Fibroblast of pulmonary artery (primary cell): ENCODE measurements around the gene TTBK1.

Source experiments
- DNase-seq: peaks from one replicate; pipeline ENCODE4 v3.0.0-alpha.2; 2010; ENCODE audit warnings: low read depth
- H3K4me3 ChIP-seq: replicated peaks from 2 replicates; pipeline ENCODE4 v1.5.1; 2011; ENCODE audit warnings: low read depth, mild to moderate bottlenecking, control low read depth, low read length, moderate library complexity
- CTCF ChIP-seq: IDR thresholded peaks from 2 replicates; pipeline ENCODE4 v1.5.1; 2011; ENCODE audit warnings: mild to moderate bottlenecking, control low read depth, low read length, inconsistent platforms; ENCODE audit errors: missing control alignments

Gene TTBK1

GRCh38 chr6:43258180-43258579, 14.9 kb downstream of the TTBK1 start:
- no peak overlapping the region for H3K4me3 ChIP-seq
- no peak for DNase-seq
- TF ChIP-seq CTCF: no peak

DNA sequence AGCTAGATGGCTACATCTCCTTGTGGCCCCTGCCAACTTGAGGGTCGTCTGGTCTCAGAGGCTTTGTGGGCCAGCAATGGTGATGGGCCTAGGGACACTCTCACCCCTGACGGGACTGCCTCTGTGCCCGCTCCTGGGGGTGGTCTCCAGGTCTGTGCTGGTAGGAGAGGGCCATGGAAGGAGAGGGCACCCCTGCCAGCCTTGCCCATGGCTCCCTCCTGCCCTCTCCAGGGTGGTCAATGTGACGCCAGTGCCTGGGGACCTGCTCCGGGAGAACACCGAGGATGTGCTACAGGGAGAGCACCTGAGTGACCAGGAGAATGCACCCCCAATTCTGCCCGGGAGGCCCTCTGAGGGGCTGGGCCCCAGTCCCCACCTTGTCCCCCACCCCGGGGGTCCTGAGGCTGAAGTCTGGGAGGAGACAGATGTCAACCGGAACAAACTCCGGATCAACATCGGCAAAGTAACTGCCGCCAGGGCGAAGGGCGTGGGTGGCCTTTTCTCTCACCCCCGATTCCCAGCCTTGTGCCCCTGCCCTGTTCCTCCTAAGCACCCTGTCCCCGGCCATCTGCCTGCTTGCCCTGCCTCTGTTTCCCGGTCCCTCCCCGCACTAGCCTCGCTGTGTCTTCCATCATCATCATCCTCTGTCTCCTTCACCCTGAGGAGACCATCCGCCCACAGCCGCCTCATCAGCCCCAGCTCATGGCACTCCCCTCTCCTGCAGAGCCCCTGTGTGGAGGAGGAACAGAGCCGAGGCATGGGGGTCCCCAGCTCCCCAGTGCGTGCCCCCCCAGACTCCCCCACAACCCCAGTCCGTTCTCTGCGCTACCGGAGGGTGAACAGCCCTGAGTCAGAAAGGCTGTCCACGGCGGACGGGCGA, 15.8 kb downstream of the TTBK1 start:
- H3K4me3 ChIP-seq: no peak overlapping the region
- TF ChIP-seq CTCF: no peak
- DNase-seq: no peak

GRCh38 chr6:43260791-43261190, 17.5 kb downstream of the TTBK1 start:
- no peak for TF ChIP-seq CTCF
- no peak for DNase-seq
- no peak overlapping the region for H3K4me3 ChIP-seq

DNA sequence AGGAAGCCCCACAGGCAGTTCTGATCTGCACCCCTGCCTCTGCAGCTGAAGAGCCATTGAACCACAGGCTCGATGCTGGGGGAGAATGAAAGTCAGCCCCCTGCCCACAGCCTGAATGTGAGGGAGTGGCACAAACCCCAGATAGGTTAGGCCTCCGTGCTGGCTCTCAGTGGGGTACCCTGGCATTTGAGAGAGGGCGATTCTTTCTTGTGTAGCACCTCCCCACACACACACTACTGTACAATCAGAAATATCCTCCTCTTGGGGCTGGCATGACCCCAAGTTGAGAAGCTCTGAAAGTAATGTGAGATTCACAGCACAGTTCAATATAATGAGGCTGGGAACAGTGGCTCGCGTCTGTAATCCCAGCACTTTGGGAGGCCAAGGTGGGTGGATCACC, 17.9 kb downstream of the TTBK1 start:
- no peak overlapping the region for H3K4me3 ChIP-seq
- TF ChIP-seq CTCF: no peak
- DNase-seq: no peak

- no peak for TF ChIP-seq CTCF
- no peak overlapping the region for H3K4me3 ChIP-seq
- DNase-seq: no peak
These were observed 18.9 kb downstream of the TTBK1 start for GRCh38 chr6:43262000-43262779.

DNA sequence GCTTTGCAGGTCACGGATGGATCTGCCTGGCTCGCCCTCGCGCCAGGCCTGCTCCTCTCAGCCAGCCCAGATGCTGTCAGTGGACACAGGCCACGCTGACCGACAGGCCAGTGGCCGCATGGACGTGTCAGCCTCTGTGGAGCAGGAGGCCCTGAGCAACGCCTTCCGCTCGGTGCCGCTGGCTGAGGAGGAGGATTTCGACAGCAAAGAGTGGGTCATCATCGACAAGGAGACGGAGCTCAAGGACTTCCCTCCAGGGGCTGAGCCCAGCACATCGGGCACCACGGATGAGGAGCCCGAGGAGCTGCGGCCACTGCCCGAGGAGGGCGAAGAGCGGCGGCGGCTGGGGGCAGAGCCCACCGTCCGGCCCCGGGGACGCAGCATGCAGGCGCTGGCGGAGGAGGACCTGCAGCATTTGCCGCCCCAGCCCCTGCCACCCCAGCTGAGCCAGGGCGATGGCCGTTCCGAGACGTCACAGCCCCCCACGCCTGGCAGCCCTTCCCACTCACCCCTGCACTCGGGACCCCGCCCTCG, 19.6 kb downstream of the TTBK1 start:
- no peak overlapping the region for H3K4me3 ChIP-seq
- no peak for TF ChIP-seq CTCF
- DNase-seq: no peak
